SU-DHL-6 (cell line): ENCODE data around the gene GOLPH3.

Experiments used
- H2AFZ ChIP-seq: fragments of 200-600 bp; sonication (generic); 2 replicates; pipeline ENCODE4 v1.6.1; 2014; ENCODE audit warnings: low read depth, mild to moderate bottlenecking, moderate library complexity, mixed read lengths, antibody characterized with exemption, low read length; ENCODE audit not compliant: severe bottlenecking
- H3F3A ChIP-seq: fragments of 200-600 bp; shearing (Covaris generic); 2 replicates; pipeline ENCODE4 v1.6.0; 2016; ENCODE audit warnings: antibody characterized with exemption, mild to moderate bottlenecking; ENCODE audit not compliant: insufficient read depth
- H3K27ac ChIP-seq: fragments of 200-600 bp; sonication (generic); 2 replicates; pipeline ENCODE4 v1.5.1; 2016; ENCODE audit warnings: low read depth, mild to moderate bottlenecking, low read length, moderate library complexity, mixed read lengths
- H3K27me3 ChIP-seq: fragments of 200-600 bp; sonication (generic), shearing (Covaris generic); 2 replicates; pipeline ENCODE4 v1.6.0; 2014; ENCODE audit warnings: mild to moderate bottlenecking, low read length
- H3K36me3 ChIP-seq: fragments of 200-600 bp; sonication (generic); 2 replicates; pipeline ENCODE4 v1.6.1; 2014; ENCODE audit warnings: mild to moderate bottlenecking, low read length, mixed read lengths
- H3K4me2 ChIP-seq: fragments of 300-600, 200-600 bp; shearing (Covaris generic), sonication (generic); 2 replicates; pipeline ENCODE4 v1.6.0; 2014; ENCODE audit warnings: low read length, low read depth, mild to moderate bottlenecking; ENCODE audit not compliant: poor library complexity, severe bottlenecking
- H3K4me3 ChIP-seq: fragments of 200-600 bp; sonication (generic); 2 replicates; pipeline ENCODE4 v1.5.1; 2014; ENCODE audit warnings: antibody characterized with exemption, low read length, mild to moderate bottlenecking, mixed read lengths; ENCODE audit not compliant: insufficient read depth, poor library complexity, severe bottlenecking
- H3K79me2 ChIP-seq: fragments of 200-600 bp; sonication (generic); 2 replicates; pipeline ENCODE4 v1.6.1; 2014; ENCODE audit warnings: mild to moderate bottlenecking, low read length, moderate library complexity; ENCODE audit not compliant: insufficient read depth
- H3K9ac ChIP-seq: fragments of 200-600 bp; sonication (generic); 2 replicates; pipeline ENCODE4 v1.7.0; 2014; ENCODE audit warnings: mild to moderate bottlenecking, low read length
- H3K9me2 ChIP-seq: fragments of 200-600 bp; sonication (generic); replicated peaks from 2 replicates; pipeline ENCODE4 v1.6.1; 2014; ENCODE audit warnings: low read length; ENCODE audit not compliant: insufficient read depth
- H3K9me3 ChIP-seq: fragments of 200-600 bp; sonication (generic); 2 replicates; pipeline ENCODE4 v1.6.1; 2014; ENCODE audit warnings: low read length, mixed read lengths; ENCODE audit not compliant: insufficient read depth
- H4K20me1 ChIP-seq: fragments of 200-600 bp; sonication (generic); 2 replicates; pipeline ENCODE4 v1.6.1; 2014; ENCODE audit warnings: low read depth, mild to moderate bottlenecking, antibody characterized with exemption, low read length, moderate library complexity, mixed read lengths
- EZH2phosphoT487 ChIP-seq: fragments of 200-600 bp; sonication (generic), shearing (Covaris generic); conservative IDR thresholded peaks from 2 replicates; pipeline ENCODE4 v1.6.1; 2018; ENCODE audit warnings: mild to moderate bottlenecking, antibody characterized with exemption, low read length, moderate library complexity, mixed read lengths
- TF ChIP-seq, protein P1 (sequence below): fragments of 200-600 bp; sonication (generic); IDR thresholded peaks from one replicate; pipeline ENCODE4 v1.5.1; 2017; ENCODE audit warnings: antibody characterized with exemption, mild to moderate bottlenecking, low read length, moderate library complexity; ENCODE audit not compliant: insufficient read depth, poor library complexity, severe bottlenecking

GOLPH3 gene

DNA sequence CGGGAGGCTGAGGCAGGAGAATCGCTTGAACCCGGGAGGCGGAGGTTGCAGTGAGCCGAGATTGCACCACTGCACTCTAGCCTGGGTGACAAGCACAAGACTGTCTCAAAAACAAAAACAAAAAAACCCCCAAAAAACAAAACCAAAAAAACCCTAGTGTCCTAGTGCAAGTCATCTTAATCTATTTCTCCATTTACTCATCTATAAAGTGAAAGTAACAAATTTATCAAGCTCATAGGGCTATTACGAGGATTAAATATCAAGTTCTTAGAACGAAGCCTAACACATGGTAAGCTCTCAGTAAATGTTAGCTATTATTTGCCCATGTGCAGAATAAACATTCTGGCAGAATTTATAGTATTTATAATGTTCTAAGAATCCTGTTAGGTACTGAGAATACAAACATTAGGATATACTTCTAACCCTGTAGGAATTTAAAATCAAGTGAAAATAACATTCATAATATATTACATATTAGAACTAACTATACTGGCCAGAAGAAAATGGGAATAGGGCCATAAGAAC, 45.0 kb downstream of the GOLPH3 start:
- H3K79me2 ChIP-seq: peaks cover 28% of the 10 kb centered on the region; the same call in 1 of the 2 replicates
- no peaks in the 10 kb centered on the region; the same call in 1 of the 2 replicates for H3F3A ChIP-seq
- no peaks in the 10 kb centered on the region for H3K27me3 ChIP-seq
- no peak overlapping the region for H3K4me3 ChIP-seq
- no peaks in the 10 kb centered on the region for H3K9me2 ChIP-seq
- H3K36me3 ChIP-seq: peaks cover 24% of the 10 kb centered on the region; the same call in 1 of the 2 replicates
- no peaks in the 10 kb centered on the region for H4K20me1 ChIP-seq
- no peak overlapping the region for H3K27ac ChIP-seq
- no peaks in the 10 kb centered on the region for H3K9me3 ChIP-seq
- H3K9ac ChIP-seq: no peak overlapping the region
- H2AFZ ChIP-seq: no peak overlapping the region
- H3K4me2 ChIP-seq: no peak overlapping the region
- TF ChIP-seq, protein P1, sequence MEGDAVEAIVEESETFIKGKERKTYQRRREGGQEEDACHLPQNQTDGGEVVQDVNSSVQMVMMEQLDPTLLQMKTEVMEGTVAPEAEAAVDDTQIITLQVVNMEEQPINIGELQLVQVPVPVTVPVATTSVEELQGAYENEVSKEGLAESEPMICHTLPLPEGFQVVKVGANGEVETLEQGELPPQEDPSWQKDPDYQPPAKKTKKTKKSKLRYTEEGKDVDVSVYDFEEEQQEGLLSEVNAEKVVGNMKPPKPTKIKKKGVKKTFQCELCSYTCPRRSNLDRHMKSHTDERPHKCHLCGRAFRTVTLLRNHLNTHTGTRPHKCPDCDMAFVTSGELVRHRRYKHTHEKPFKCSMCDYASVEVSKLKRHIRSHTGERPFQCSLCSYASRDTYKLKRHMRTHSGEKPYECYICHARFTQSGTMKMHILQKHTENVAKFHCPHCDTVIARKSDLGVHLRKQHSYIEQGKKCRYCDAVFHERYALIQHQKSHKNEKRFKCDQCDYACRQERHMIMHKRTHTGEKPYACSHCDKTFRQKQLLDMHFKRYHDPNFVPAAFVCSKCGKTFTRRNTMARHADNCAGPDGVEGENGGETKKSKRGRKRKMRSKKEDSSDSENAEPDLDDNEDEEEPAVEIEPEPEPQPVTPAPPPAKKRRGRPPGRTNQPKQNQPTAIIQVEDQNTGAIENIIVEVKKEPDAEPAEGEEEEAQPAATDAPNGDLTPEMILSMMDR: no peak
- TF ChIP-seq EZH2phosphoT487: no peak

DNA sequence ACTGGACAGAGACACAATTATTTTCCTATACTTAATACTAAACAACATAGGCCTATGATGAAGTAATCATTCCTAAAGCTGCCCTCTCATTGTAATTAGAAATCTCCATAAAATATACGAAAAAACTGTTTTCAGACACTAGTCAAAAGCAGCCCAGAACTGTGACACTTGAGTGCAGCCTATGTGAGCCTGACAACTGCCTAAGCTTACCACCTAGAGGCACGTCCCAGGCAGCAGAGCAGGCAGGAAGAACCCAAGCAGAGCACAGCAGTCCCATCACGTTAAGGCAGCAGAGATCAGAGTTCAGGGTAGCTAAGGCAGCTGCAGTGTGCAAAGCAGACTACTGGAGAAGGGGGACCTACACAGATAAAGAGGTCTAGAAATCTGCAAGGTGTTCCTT, 46.4 kb downstream of the GOLPH3 start:
- Histone ChIP-seq H3F3A (no peaks in the 10 kb centered on the region; the same call in 1 of the 2 replicates), H3K36me3 (peaks cover 24% of the 10 kb centered on the region; the same call in 1 of the 2 replicates), H3K9me3 (no peaks in the 10 kb centered on the region), H3K4me2 (no peak overlapping the region), H4K20me1 (no peaks in the 10 kb centered on the region), H3K27ac (no peak overlapping the region), H3K27me3 (no peaks in the 10 kb centered on the region), H3K79me2 (peaks cover 28% of the 10 kb centered on the region; the same call in 1 of the 2 replicates), H2AFZ (no peak overlapping the region), H3K9ac (no peak overlapping the region), H3K9me2 (no peaks in the 10 kb centered on the region), H3K4me3 (no peak overlapping the region)
- TF ChIP-seq, protein P1: no peak
- TF ChIP-seq EZH2phosphoT487: no peak

DNA sequence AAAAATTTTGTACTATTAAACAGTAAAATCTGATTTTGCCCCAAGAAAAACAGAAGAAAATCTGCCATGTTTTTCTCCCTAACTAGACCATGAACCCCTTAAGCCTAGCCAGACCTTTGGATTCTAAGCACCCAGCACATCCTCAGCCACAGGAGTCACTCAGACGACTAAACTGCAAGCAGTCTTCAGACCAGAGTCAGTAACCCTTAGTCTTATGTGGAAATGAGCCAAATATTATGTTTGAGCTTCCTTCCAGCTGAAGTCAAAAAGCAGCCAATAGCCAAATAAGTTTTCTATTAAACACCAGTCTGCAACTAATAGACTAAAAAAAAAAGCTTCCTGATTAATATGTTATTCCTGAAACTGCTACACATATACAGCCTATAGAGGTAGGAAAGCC, 47.4 kb downstream of the GOLPH3 start:
- Histone ChIP-seq H3K9ac (no peak overlapping the region), H3K27ac (no peak overlapping the region), H4K20me1 (no peaks in the 10 kb centered on the region)

More for the DNA sequence above, 47.4 kb downstream of the GOLPH3 start:
- H2AFZ ChIP-seq: no peak overlapping the region
- no peaks in the 10 kb centered on the region for H3K27me3 ChIP-seq
- no peak overlapping the region for H3K4me3 ChIP-seq
- no peaks in the 10 kb centered on the region for H3K9me3 ChIP-seq
- H3K9me2 ChIP-seq: no peaks in the 10 kb centered on the region
- H3K79me2 ChIP-seq: peaks cover 26% of the 10 kb centered on the region; the same call in 1 of the 2 replicates
- no peak overlapping the region for H3K4me2 ChIP-seq
- no peaks in the 10 kb centered on the region for H3F3A ChIP-seq
- peaks cover 18% of the 10 kb centered on the region; the same call in 1 of the 2 replicates for H3K36me3 ChIP-seq
- no peak for TF ChIP-seq EZH2phosphoT487
- TF ChIP-seq, protein P1: no peak
